Measurements from ENCODE around the gene TSSK6. TPM values are rescaled to one million over a fixed set of nuclear protein-coding genes. Genes with fewer than 3 reads are reported as not detected.

The TSSK6 gene
- polyA plus RNA-seq, 1 experiment: 1.7 TPM

- Histone ChIP-seq H3K36me3 (ENCODE audit: control insufficient read depth, insufficient read depth, low read length) (no peaks in the 10 kb centered on the region), H3K4me3 (ENCODE audit: low read depth, low read length) (peak overlapping the region; percentile 19), H3K27me3 (ENCODE audit: control insufficient read depth, insufficient read depth, low read length) (peaks cover 3% of the 10 kb centered on the region)
- no peak for TF ChIP-seq CTCF (IDR thresholded peaks at IDR 0.05; ENCODE audit: insufficient read depth, low read depth, low read length)
- POLR2A ChIA-PET: no interaction called here
- CTCF ChIA-PET: interaction anchor here (0.9 to 1.6 kb wide), 4 partner anchors 9 to 103 kb away, joined by 3 to 8 read pairs (median 6); partner anchors contain the start of gene GMIP
- DNase-seq (ENCODE audit: low read depth): no peak
These were observed 25.6 kb upstream of the TSSK6 start for GRCh38 chr19:19540715-19541515.

DNA sequence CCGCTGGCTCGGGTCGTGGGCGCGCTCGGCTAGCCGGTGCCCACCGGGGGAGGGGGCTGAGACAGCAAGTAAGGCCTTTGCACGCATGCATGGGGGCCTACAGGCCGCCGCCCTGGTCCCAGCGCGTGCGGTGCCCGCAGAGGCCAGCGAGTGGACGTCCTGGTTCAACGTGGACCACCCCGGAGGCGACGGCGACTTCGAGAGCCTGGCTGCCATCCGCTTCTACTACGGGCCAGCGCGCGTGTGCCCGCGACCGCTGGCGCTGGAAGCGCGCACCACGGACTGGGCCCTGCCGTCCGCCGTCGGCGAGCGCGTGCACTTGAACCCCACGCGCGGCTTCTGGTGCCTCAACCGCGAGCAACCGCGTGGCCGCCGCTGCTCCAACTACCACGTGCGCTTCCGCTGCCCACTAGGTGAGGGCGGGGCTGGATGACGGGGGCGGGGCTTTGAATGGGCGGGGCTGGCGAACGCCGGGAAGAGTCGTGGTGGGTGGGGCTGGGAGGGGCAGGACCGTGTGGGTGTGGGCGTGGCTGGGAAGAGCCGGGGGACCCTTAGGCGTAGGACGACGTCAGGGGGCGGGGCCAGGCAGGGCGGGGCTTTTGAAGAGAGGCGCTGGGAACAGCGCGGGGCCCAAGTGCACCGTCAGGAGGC is 24.8 kb upstream of the TSSK6 start:
- Histone ChIP-seq H3K27me3 (ENCODE audit: control insufficient read depth, insufficient read depth, low read length) (peaks cover 3% of the 10 kb centered on the region), H3K4me3 (ENCODE audit: low read depth, low read length) (no peak overlapping the region), H3K36me3 (ENCODE audit: control insufficient read depth, insufficient read depth, low read length) (no peaks in the 10 kb centered on the region)
- CTCF ChIA-PET: interaction anchor here (1.0 to 1.9 kb wide), 4 partner anchors 8 to 104 kb away, joined by 3 to 8 read pairs (median 5); partner anchors contain the start of gene GMIP
- no peak for DNase-seq (ENCODE audit: low read depth)
- POLR2A ChIA-PET: no interaction called here
- TF ChIP-seq CTCF (IDR thresholded peaks at IDR 0.05; ENCODE audit: insufficient read depth, low read depth, low read length): no peak

- Histone ChIP-seq H3K36me3 (ENCODE audit: control insufficient read depth, insufficient read depth, low read length) (no peaks in the 10 kb centered on the region), H3K27me3 (ENCODE audit: control insufficient read depth, insufficient read depth, low read length) (peaks cover 3% of the 10 kb centered on the region), H3K4me3 (ENCODE audit: low read depth, low read length) (no peak overlapping the region)
- POLR2A ChIA-PET: no interaction called here
- no peak for TF ChIP-seq CTCF (IDR thresholded peaks at IDR 0.05; ENCODE audit: insufficient read depth, low read depth, low read length)
- CTCF ChIA-PET: interaction anchor here (1.0 to 1.9 kb wide), 3 partner anchors 14 to 105 kb away, joined by 3 to 14 read pairs (median 4); no protein-coding TSS in a partner anchor
- DNase-seq (ENCODE audit: low read depth): no peak
These were observed 24.3 kb upstream of the TSSK6 start for GRCh38 chr19:19539698-19540063.

DNA sequence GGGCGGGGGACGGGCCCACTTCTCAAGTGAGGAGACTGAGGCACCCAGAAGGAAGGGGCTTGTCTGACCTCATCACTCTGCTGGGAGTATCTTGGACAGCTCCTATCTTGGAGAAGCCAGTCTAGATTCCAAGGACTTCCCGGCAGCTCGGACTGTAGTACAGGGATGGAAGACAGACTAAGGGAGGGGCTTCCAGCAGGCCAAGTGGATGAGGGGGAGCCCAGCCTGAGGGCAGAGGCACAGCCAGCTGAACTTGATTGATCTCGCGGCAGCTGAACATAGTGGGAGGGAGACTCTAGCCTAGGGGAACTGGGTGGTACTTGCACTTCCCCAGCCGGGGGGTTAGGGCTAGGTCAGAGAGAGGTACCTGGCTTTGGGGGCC is 23.4 kb upstream of the TSSK6 start:
- Histone ChIP-seq H3K4me3 (ENCODE audit: low read depth, low read length) (no peak overlapping the region), H3K36me3 (ENCODE audit: control insufficient read depth, insufficient read depth, low read length) (no peaks in the 10 kb centered on the region), H3K27me3 (ENCODE audit: control insufficient read depth, insufficient read depth, low read length) (peaks cover 3% of the 10 kb centered on the region)
- no peak for DNase-seq (ENCODE audit: low read depth)
- no peak for TF ChIP-seq CTCF (IDR thresholded peaks at IDR 0.05; ENCODE audit: insufficient read depth, low read depth, low read length)
- POLR2A ChIA-PET: no interaction called here
- CTCF ChIA-PET: interaction anchor here (1.8 to 1.9 kb wide), 2 partner anchors 15 to 105 kb away, joined by 4 to 14 read pairs; no protein-coding TSS in a partner anchor

GRCh38 chr19:19538061-19538784 is 22.9 kb upstream of the TSSK6 start, which contains the start of gene CILP2:
TSS of gene CILP2 (plus strand) at chr19:19538265. CDS start at chr19:19538350, 85 bp downstream.
- no peak for TF ChIP-seq CTCF (IDR thresholded peaks at IDR 0.05; ENCODE audit: insufficient read depth, low read depth, low read length)
- CTCF ChIA-PET: interaction anchor here (0.9 to 1.9 kb wide), 3 partner anchors 16 to 106 kb away, joined by 4 to 14 read pairs (median 4); partner anchors contain the start of gene GMIP
- no peaks in the 10 kb centered on the region for H3K36me3 ChIP-seq (ENCODE audit: control insufficient read depth, insufficient read depth, low read length)
- H3K4me3 ChIP-seq (ENCODE audit: low read depth, low read length): peak within 1 kb of the TSS; percentile 31
- H3K27me3 ChIP-seq (ENCODE audit: control insufficient read depth, insufficient read depth, low read length): peaks cover 3% of the 10 kb centered on the region
- no peak for DNase-seq (ENCODE audit: low read depth)
- POLR2A ChIA-PET: no interaction called here
